B cell (primary cell): ENCODE results near the gene EPSTI1.

ENCODE experiments used
- EZH2 ChIP-seq: IDR thresholded peaks from 2 replicates; pipeline ENCODE4 v1.6.1; 2012; ENCODE audit warnings: borderline replicate concordance, low read depth, mild to moderate bottlenecking, moderate library complexity, low read length; ENCODE audit not compliant: insufficient read depth, poor library complexity, severe bottlenecking
- TF ChIP-seq, protein P1 (sequence below): fragments of 200-600 bp; IDR thresholded peaks from one replicate; pipeline ENCODE4 v1.8.0; 2022; ENCODE audit warnings: antibody characterized with exemption, mild to moderate bottlenecking

GRCh38 chr13:42855410-42855809 is 136.6 kb downstream of the EPSTI1 start:
- TF ChIP-seq, protein P1, sequence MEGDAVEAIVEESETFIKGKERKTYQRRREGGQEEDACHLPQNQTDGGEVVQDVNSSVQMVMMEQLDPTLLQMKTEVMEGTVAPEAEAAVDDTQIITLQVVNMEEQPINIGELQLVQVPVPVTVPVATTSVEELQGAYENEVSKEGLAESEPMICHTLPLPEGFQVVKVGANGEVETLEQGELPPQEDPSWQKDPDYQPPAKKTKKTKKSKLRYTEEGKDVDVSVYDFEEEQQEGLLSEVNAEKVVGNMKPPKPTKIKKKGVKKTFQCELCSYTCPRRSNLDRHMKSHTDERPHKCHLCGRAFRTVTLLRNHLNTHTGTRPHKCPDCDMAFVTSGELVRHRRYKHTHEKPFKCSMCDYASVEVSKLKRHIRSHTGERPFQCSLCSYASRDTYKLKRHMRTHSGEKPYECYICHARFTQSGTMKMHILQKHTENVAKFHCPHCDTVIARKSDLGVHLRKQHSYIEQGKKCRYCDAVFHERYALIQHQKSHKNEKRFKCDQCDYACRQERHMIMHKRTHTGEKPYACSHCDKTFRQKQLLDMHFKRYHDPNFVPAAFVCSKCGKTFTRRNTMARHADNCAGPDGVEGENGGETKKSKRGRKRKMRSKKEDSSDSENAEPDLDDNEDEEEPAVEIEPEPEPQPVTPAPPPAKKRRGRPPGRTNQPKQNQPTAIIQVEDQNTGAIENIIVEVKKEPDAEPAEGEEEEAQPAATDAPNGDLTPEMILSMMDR, result no peak
- TF ChIP-seq EZH2, result no peak
